NCI-H1048 (cell line): ENCODE results near the gene LBX2.

ENCODE experiments used
- DNase-seq: peaks from one replicate; lab custom pipeline; 2025; lab: John Stamatoyannopoulos, UW

Gene LBX2

GRCh38 chr2:74457129-74457548, 42.3 kb downstream of the LBX2 start:
- no peak for DNase-seq

GRCh38 chr2:74454654-74455511, 44.5 kb downstream of the LBX2 start, which contains the start of gene INO80B:
TSS of gene INO80B (plus strand) at chr2:74455087. CDS start at chr2:74455117, 30 bp downstream.
- peak; percentile 92 for DNase-seq

DNA sequence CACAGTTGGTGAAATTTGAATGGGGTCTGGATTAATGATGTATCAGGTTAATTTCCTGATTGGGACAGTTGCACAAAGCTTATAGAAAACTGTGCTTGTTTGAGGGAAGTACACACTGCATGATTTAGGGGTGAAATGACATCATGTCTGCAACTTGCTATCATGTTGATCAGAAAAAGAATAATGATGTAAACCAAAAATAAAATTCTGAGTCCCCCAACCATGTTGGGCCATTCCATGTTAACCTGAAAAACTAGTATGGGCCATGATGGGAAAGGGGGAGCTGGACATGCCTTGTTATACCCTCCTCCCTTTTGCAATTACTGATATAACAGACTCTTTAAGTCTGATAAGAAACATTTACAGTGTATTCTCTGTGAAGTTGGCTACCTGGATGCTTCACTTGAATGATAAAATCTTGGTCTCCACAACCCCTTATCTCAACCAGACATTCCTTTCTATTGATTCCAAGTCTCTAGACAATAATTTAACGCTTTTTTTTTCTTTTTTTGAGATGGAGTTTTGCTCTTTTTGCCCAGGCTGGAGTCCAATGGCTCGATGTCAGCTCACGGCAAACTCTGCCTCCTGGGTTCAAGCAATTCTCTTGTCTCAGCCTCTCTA, 48.7 kb downstream of the LBX2 start:
- no peak for DNase-seq

GRCh38 chr2:74448771-74449170, 50.6 kb downstream of the LBX2 start:
- no peak for DNase-seq
